Amniotic stem cell (primary cell): ENCODE data around the gene RPS27L.
"Not testable (repeated sequence)": the region's sequence is repeated elsewhere in the genome, so short reads cannot be mapped to it uniquely, and the experiment has no call there.

ENCODE experiments used
- DNase-seq: peaks from one replicate; lab custom pipeline; 2025; lab: John Stamatoyannopoulos, UW

Gene RPS27L

DNA sequence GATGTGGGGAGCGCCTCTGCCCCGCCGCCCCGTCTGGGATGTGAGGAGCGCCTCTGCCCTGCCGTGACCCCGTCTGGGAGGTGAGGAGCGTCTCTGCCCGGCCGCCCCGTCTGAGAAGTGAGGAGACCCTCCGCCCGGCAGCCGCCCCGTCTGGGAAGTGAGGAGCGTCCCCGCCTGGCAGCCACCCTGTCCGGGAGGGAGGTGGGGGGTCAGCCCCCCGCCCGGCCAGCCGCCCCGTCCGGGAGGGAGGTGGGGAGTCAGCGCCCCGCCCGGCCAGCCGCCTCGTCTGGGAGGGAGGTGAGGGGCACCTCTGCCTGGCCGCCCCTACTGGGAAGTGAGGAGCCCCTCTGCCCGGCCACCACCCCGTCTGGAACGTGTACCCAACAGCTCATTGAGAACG lies 58.4 kb downstream of the RPS27L start:
- DNase-seq: not testable (repeated sequence)
